ENCODE results near the gene UBAC2.

The UBAC2 gene

DNA sequence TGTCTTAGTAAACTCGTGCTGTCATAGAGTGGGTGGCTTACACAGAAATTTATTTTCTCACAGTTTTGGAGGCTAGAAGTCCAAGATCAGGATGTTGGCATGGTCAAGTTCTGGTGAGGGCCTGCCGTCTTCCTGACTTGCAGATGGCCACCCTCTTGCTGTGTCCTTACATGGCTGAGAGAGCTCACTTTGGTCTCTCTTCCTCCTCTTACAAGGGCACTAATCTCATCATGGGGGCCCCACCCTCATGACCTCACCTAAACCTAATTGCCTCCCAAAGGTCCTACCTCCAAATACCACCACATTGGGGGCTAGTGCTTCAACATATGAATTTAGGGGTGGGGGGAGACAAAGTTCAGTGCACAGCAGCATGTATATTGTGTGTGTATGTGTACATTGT, 71.8 kb downstream of the UBAC2 start:
- H3K4me1 Mint-ChIP-seq: peaks cover 77% of the 10 kb centered on the region
- no peaks in the 10 kb centered on the region for H3K27me3 Mint-ChIP-seq
- no peak for ATAC-seq (replicated peaks; ENCODE audit: extremely low read depth, poor library complexity, severe bottlenecking)
- H3K9me3 Mint-ChIP-seq: peaks cover 6% of the 10 kb centered on the region
- H3K36me3 Mint-ChIP-seq (ENCODE audit: insufficient read depth): peaks cover 28% of the 10 kb centered on the region
- H3K4me3 Mint-ChIP-seq: peak overlapping the region; percentile 61
- DNase-seq (ENCODE audit: low spot score in 2 of 2): no peak
- H3K27ac Mint-ChIP-seq (ENCODE audit: low read depth): peak overlapping the region; percentile 99

GRCh38 chr13:99273128-99273527, 72.5 kb downstream of the UBAC2 start:
- Mint-ChIP-seq H3K4me1 (peaks cover 83% of the 10 kb centered on the region), H3K27ac (ENCODE audit: low read depth) (peak overlapping the region; percentile 99), H3K4me3 (peak overlapping the region; percentile 61), H3K36me3 (ENCODE audit: insufficient read depth) (peaks cover 30% of the 10 kb centered on the region), H3K9me3 (peaks cover 6% of the 10 kb centered on the region), H3K27me3 (no peaks in the 10 kb centered on the region)
- peak; percentile 82 for ATAC-seq (replicated peaks; ENCODE audit: extremely low read depth, poor library complexity, severe bottlenecking)
- peak in 1 of 2 donors; percentile 55 for DNase-seq (ENCODE audit: low spot score in 2 of 2)

- peak; percentile 63 for ATAC-seq (replicated peaks; ENCODE audit: extremely low read depth, poor library complexity, severe bottlenecking)
Measured at GRCh38 chr13:99275093-99275469, 74.4 kb downstream of the UBAC2 start.

GRCh38 chr13:99276706-99277105, 76.1 kb downstream of the UBAC2 start:
- ATAC-seq (replicated peaks; ENCODE audit: extremely low read depth, poor library complexity, severe bottlenecking): no peak
- H3K27ac Mint-ChIP-seq (ENCODE audit: low read depth): peak overlapping the region; percentile 99
- peaks cover 6% of the 10 kb centered on the region for H3K9me3 Mint-ChIP-seq
- peak overlapping the region; percentile 37 for H3K4me3 Mint-ChIP-seq
- peaks cover 36% of the 10 kb centered on the region for H3K36me3 Mint-ChIP-seq (ENCODE audit: insufficient read depth)
- no peak for DNase-seq (ENCODE audit: low spot score in 2 of 2)
- H3K4me1 Mint-ChIP-seq: peaks cover 96% of the 10 kb centered on the region
- H3K27me3 Mint-ChIP-seq: no peaks in the 10 kb centered on the region

More at GRCh38 chr13:99275093-99275469, 74.4 kb downstream of the UBAC2 start:
- no peaks in the 10 kb centered on the region for H3K27me3 Mint-ChIP-seq
- H3K9me3 Mint-ChIP-seq: peaks cover 6% of the 10 kb centered on the region
- DNase-seq (ENCODE audit: low spot score in 2 of 2): peak in 1 of 2 donors; percentile 49
- peak overlapping the region; percentile 99 for H3K27ac Mint-ChIP-seq (ENCODE audit: low read depth)
- H3K4me3 Mint-ChIP-seq: peak overlapping the region; percentile 60
- peaks cover 96% of the 10 kb centered on the region for H3K4me1 Mint-ChIP-seq
- peaks cover 36% of the 10 kb centered on the region for H3K36me3 Mint-ChIP-seq (ENCODE audit: insufficient read depth)

DNA sequence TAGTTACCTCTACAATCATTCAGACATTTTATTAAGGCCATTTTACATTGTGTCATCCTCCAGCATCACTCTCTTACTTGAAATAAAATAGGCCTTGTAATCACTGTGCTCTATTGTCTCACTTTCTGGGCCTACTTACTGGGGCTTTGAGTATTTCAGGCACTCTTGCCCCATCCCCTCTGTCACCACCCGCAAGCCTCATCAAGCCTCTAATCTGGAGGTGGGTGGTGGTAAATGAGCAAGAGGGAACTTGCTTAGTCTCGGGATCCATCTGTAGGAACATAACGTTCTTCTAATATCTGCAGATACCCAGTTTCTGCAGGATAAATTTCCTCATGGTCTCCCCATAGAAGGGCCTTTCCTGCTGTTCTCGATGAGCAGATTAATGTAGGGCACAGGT, 77.0 kb downstream of the UBAC2 start:
- H3K4me1 Mint-ChIP-seq: peaks cover 96% of the 10 kb centered on the region
- peak overlapping the region; percentile 99 for H3K27ac Mint-ChIP-seq (ENCODE audit: low read depth)
- H3K9me3 Mint-ChIP-seq: peaks cover 4% of the 10 kb centered on the region
- peaks cover 33% of the 10 kb centered on the region for H3K36me3 Mint-ChIP-seq (ENCODE audit: insufficient read depth)
- peak overlapping the region; percentile 37 for H3K4me3 Mint-ChIP-seq
- DNase-seq (ENCODE audit: low spot score in 2 of 2) (no peak), ATAC-seq (replicated peaks; ENCODE audit: extremely low read depth, poor library complexity, severe bottlenecking) (no peak)
- H3K27me3 Mint-ChIP-seq: no peaks in the 10 kb centered on the region

DNA sequence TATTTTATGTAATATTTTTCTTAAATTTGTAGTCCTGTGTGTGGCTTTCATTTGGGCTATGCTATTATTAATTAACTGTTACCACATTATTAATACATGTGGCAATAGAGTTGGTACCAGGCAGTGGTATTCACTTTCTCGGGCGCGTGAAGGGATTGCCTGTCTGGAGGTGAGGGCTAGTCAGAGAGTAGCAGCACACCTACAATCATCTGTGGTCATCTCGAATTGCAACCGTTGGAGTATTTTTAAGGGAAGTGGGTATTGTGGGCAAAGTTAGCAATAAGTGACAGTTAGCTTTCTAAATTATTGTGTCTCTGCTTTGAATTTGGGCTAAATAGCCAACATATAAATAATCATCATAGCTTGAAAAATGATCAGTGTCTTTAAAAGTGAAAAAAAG, 77.5 kb downstream of the UBAC2 start:
- H3K27ac Mint-ChIP-seq (ENCODE audit: low read depth): peak overlapping the region; percentile 99
- DNase-seq (ENCODE audit: low spot score in 2 of 2) (no peak), ATAC-seq (replicated peaks; ENCODE audit: extremely low read depth, poor library complexity, severe bottlenecking) (no peak)
- peaks cover 33% of the 10 kb centered on the region for H3K36me3 Mint-ChIP-seq (ENCODE audit: insufficient read depth)
- no peaks in the 10 kb centered on the region for H3K27me3 Mint-ChIP-seq
- H3K4me3 Mint-ChIP-seq: no peak overlapping the region
- peaks cover 95% of the 10 kb centered on the region for H3K4me1 Mint-ChIP-seq
- H3K9me3 Mint-ChIP-seq: no peaks in the 10 kb centered on the region

GRCh38 chr13:99278843-99279242, 78.2 kb downstream of the UBAC2 start:
- DNase-seq (ENCODE audit: low spot score in 2 of 2) (no peak), ATAC-seq (replicated peaks; ENCODE audit: extremely low read depth, poor library complexity, severe bottlenecking) (no peak)
- H3K36me3 Mint-ChIP-seq (ENCODE audit: insufficient read depth): peaks cover 29% of the 10 kb centered on the region
- H3K27ac Mint-ChIP-seq (ENCODE audit: low read depth): peak overlapping the region; percentile 99
- H3K4me1 Mint-ChIP-seq: peaks cover 89% of the 10 kb centered on the region
- peak overlapping the region; percentile 21 for H3K4me3 Mint-ChIP-seq
- H3K27me3 Mint-ChIP-seq: no peaks in the 10 kb centered on the region
- H3K9me3 Mint-ChIP-seq: no peaks in the 10 kb centered on the region

GRCh38 chr13:99279637-99280036, 79.0 kb downstream of the UBAC2 start:
- no peaks in the 10 kb centered on the region for H3K27me3 Mint-ChIP-seq
- H3K4me3 Mint-ChIP-seq: peak overlapping the region; percentile 21
- ATAC-seq (replicated peaks; ENCODE audit: extremely low read depth, poor library complexity, severe bottlenecking) (no peak), DNase-seq (ENCODE audit: low spot score in 2 of 2) (no peak)
- H3K9me3 Mint-ChIP-seq: no peaks in the 10 kb centered on the region
- peaks cover 29% of the 10 kb centered on the region for H3K36me3 Mint-ChIP-seq (ENCODE audit: insufficient read depth)
- peak overlapping the region; percentile 99 for H3K27ac Mint-ChIP-seq (ENCODE audit: low read depth)
- H3K4me1 Mint-ChIP-seq: peaks cover 86% of the 10 kb centered on the region

GRCh38 chr13:99280166-99280565, 79.5 kb downstream of the UBAC2 start:
- Mint-ChIP-seq H3K27ac (ENCODE audit: low read depth) (peak overlapping the region; percentile 96), H3K36me3 (ENCODE audit: insufficient read depth) (peaks cover 26% of the 10 kb centered on the region), H3K4me1 (peaks cover 86% of the 10 kb centered on the region), H3K4me3 (no peak overlapping the region), H3K9me3 (no peaks in the 10 kb centered on the region), H3K27me3 (no peaks in the 10 kb centered on the region)
- DNase-seq (ENCODE audit: low spot score in 2 of 2): no peak
- ATAC-seq (replicated peaks; ENCODE audit: extremely low read depth, poor library complexity, severe bottlenecking): no peak

- H3K27me3 Mint-ChIP-seq: no peaks in the 10 kb centered on the region
- no peaks in the 10 kb centered on the region for H3K9me3 Mint-ChIP-seq
- ATAC-seq (replicated peaks; ENCODE audit: extremely low read depth, poor library complexity, severe bottlenecking) (peak; percentile 78), DNase-seq (ENCODE audit: low spot score in 2 of 2) (peak; percentile 33 to 54)
- peak overlapping the region; percentile 96 for H3K27ac Mint-ChIP-seq (ENCODE audit: low read depth)
- H3K4me3 Mint-ChIP-seq: peak overlapping the region; percentile 20
- peaks cover 87% of the 10 kb centered on the region for H3K4me1 Mint-ChIP-seq
- H3K36me3 Mint-ChIP-seq (ENCODE audit: insufficient read depth): peaks cover 25% of the 10 kb centered on the region
Measured at GRCh38 chr13:99281811-99282263, 81.2 kb downstream of the UBAC2 start.

- no peak for DNase-seq (ENCODE audit: low spot score in 2 of 2)
- peak overlapping the region; percentile 61 for H3K4me3 Mint-ChIP-seq
- H3K4me1 Mint-ChIP-seq: peaks cover 87% of the 10 kb centered on the region
- H3K36me3 Mint-ChIP-seq (ENCODE audit: insufficient read depth): peaks cover 24% of the 10 kb centered on the region
- H3K9me3 Mint-ChIP-seq: no peaks in the 10 kb centered on the region
- no peaks in the 10 kb centered on the region for H3K27me3 Mint-ChIP-seq
- peak; percentile 71 for ATAC-seq (replicated peaks; ENCODE audit: extremely low read depth, poor library complexity, severe bottlenecking)
- peak overlapping the region; percentile 96 for H3K27ac Mint-ChIP-seq (ENCODE audit: low read depth)
Measured at GRCh38 chr13:99282264-99283231, 81.9 kb downstream of the UBAC2 start.

GRCh38 chr13:99285432-99286182, 85.0 kb downstream of the UBAC2 start:
- H3K4me1 Mint-ChIP-seq: peaks cover 88% of the 10 kb centered on the region
- H3K27ac Mint-ChIP-seq (ENCODE audit: low read depth): peak overlapping the region; percentile 97
- H3K9me3 Mint-ChIP-seq: no peaks in the 10 kb centered on the region
- no peaks in the 10 kb centered on the region for H3K27me3 Mint-ChIP-seq
- no peak overlapping the region for H3K4me3 Mint-ChIP-seq
- peaks cover 23% of the 10 kb centered on the region for H3K36me3 Mint-ChIP-seq (ENCODE audit: insufficient read depth)
- no peak for DNase-seq (ENCODE audit: low spot score in 2 of 2)
- no peak for ATAC-seq (replicated peaks; ENCODE audit: extremely low read depth, poor library complexity, severe bottlenecking)
